ENCODE data around the gene FZR1. TPM values are rescaled to one million over a fixed set of nuclear protein-coding genes. Genes with fewer than 3 reads are reported as not detected.

Gene FZR1
- total RNA-seq, 2 donors from 2014 or later: 16.6 to 20.1 TPM

- Histone ChIP-seq H3K9me3 (no peaks in the 10 kb centered on the region), H3K27ac (peak overlapping the region in 1 of 4 donors; percentile 27), H3K27me3 (no peaks in the 10 kb centered on the region), H3K36me3 (replicated peaks in 1 of 2; ENCODE audit: insufficient read depth in 1 of 2, low read depth in 2 of 2) (no peaks in the 10 kb centered on the region), H3K4me1 (peaks cover 18% of the 10 kb centered on the region), H3K4me3 (peak overlapping the region in 1 of 2 donors; percentile 39)
- ATAC-seq: peak; percentile 97
- WGBS, 2 donors: 3 to 4% methylated on average over 25 to 28 of the region's 48 CpGs
- intact Hi-C loops (cut with DNase I): no loop called here
- TF ChIP-seq POLR2A (IDR thresholded peaks at IDR 0.05): no peak
- TF ChIP-seq CTCF (IDR thresholded peaks at IDR 0.05): peak in 1 of 7 experiments; percentile 4
- peak; percentile 99 to 100 (median 99) for DNase-seq
These were observed 66.2 kb downstream of the FZR1 start for GRCh38 chr19:3572132-3572854.

GRCh38 chr19:3572855-3573161, 66.7 kb downstream of the FZR1 start, which contains the start of gene HMG20B:
Gene HMG20B (plus strand): TSS chr19:3572944. CDS start chr19:3573310, 366 bp downstream.
- H3K9me3 ChIP-seq: no peaks in the 10 kb centered on the region
- peaks cover 18% of the 10 kb centered on the region for H3K4me1 ChIP-seq
- 0% methylated on average over 1 to 23 of the region's 30 CpGs for WGBS, 2 donors
- H3K27me3 ChIP-seq: no peaks in the 10 kb centered on the region
- H3K36me3 ChIP-seq (replicated peaks in 1 of 2; ENCODE audit: insufficient read depth in 1 of 2, low read depth in 2 of 2): no peaks in the 10 kb centered on the region
- peak within 1 kb of the TSS; percentile 46 to 84 (median 78) for H3K27ac ChIP-seq
- ATAC-seq (peak; percentile 1), DNase-seq (no peak)
- H3K4me3 ChIP-seq: peak within 1 kb of the TSS; percentile 69 to 99
- intact Hi-C loops (cut with DNase I): no loop called here
- TF ChIP-seq POLR2A (IDR thresholded peaks at IDR 0.05): peak in 2 of 3 donors; percentile 31 to 49
- no peak for TF ChIP-seq CTCF (IDR thresholded peaks at IDR 0.05)

GRCh38 chr19:3573162-3573857, 67.2 kb downstream of the FZR1 start:
- ATAC-seq (peak; percentile 5), DNase-seq (peak in 1 of 4 donors; percentile 31)
- H3K27me3 ChIP-seq: no peaks in the 10 kb centered on the region
- intact Hi-C loops (cut with DNase I): no loop called here
- peak overlapping the region; percentile 69 to 99 for H3K4me3 ChIP-seq
- H3K4me1 ChIP-seq: peaks cover 18% of the 10 kb centered on the region
- peak overlapping the region; percentile 46 to 84 (median 78) for H3K27ac ChIP-seq
- H3K36me3 ChIP-seq (replicated peaks in 1 of 2; ENCODE audit: insufficient read depth in 1 of 2, low read depth in 2 of 2): no peaks in the 10 kb centered on the region
- no peaks in the 10 kb centered on the region for H3K9me3 ChIP-seq
- WGBS, 2 donors: 1% methylated on average over 25 to 60 of the region's 60 CpGs
- TF ChIP-seq CTCF (IDR thresholded peaks at IDR 0.05) (no peak), POLR2A (IDR thresholded peaks at IDR 0.05) (no peak)

GRCh38 chr19:3573858-3574637, 67.9 kb downstream of the FZR1 start:
- H3K27me3 ChIP-seq: no peaks in the 10 kb centered on the region
- intact Hi-C loops (cut with DNase I): no loop called here
- DNase-seq (peak; percentile 81 to 94 (median 86)), ATAC-seq (peak; percentile 10)
- no peak overlapping the region for H3K27ac ChIP-seq
- H3K4me1 ChIP-seq: peaks cover 18% of the 10 kb centered on the region
- 57 to 66% methylated on average over 48 to 51 of the region's 55 CpGs for WGBS, 2 donors
- H3K4me3 ChIP-seq: no peak overlapping the region
- H3K9me3 ChIP-seq: no peaks in the 10 kb centered on the region
- no peaks in the 10 kb centered on the region for H3K36me3 ChIP-seq (replicated peaks in 1 of 2; ENCODE audit: insufficient read depth in 1 of 2, low read depth in 2 of 2)
- TF ChIP-seq CTCF (IDR thresholded peaks at IDR 0.05): no peak
- no peak for TF ChIP-seq POLR2A (IDR thresholded peaks at IDR 0.05)
